Pancreas (tissue), 10 donors: ENCODE results near the gene SMARCE1. TPM values are rescaled to one million over a fixed set of nuclear protein-coding genes. Genes with fewer than 3 reads are reported as not detected.

Source experiments
- ATAC-seq, 4 donors: fragments of 200-7000 bp; cut with Tn5 transposase; one replicate each; pipeline versions ENCODE4 v1.8.0 to v1.9.1; 2020; ENCODE audit warnings: mild to moderate bottlenecking in 4 of 4, moderate library complexity in 4 of 4
- DNase-seq, 6 donors: peaks; one replicate each; pipeline ENCODE4 v3.0.0-alpha.2; 2020
- FAIRE-seq: peaks from 2 replicates; lab custom pipeline; 2012; peaks lifted over from hg19 to GRCh38; lab: Jason Lieb, UNC
- H3K27ac ChIP-seq, 4 donors: fragments of 200-600 bp; sonication (generic); 1 replicate in 3 of 4; 2 replicates in 1 of 4; pipeline versions ENCODE4 v1.5.0 to v1.8.0; 2020
- H3K27me3 ChIP-seq, 4 donors: fragments of 200-600 bp; one replicate each; pipeline ENCODE4 v1.8.0; 2021
- H3K36me3 ChIP-seq, 3 donors: fragments of 200-600 bp; sonication (generic) in 1 of 3; one replicate each; pipeline versions ENCODE4 v1.5.0 to v1.8.0; 2020 to 2021
- H3K4me1 ChIP-seq, 3 donors: fragments of 200-600 bp; one replicate each; pipeline ENCODE4 v1.8.0; 2021
- H3K4me3 ChIP-seq, 4 donors: fragments of 200-600 bp; sonication (generic) in 2 of 4; one replicate each; pipeline versions ENCODE4 v1.5.0 to v1.8.0; 2020 to 2021
- H3K9me3 ChIP-seq, 4 donors: fragments of 200-600 bp; one replicate each; pipeline ENCODE4 v1.8.0; 2021
- CTCF ChIP-seq, 4 donors: fragments of 200-600 bp; sonication (generic) in 3 of 4; IDR thresholded peaks; one replicate each; pipeline versions ENCODE4 v1.5.0 to v1.8.0; 2021; ENCODE audit warnings: antibody characterized with exemption in 4 of 4
- WGBS, 2 donors: extraction: QIAGEN DNeasy Blood & Tissue Kit; methylation state at CpG; one replicate each; pipeline ENCODE4 v1.1.7; 2013; 5-methylcytosine and 5-hydroxymethylcytosine counted together
- intact Hi-C, 3 donors: fragments of 100-400 bp; cut with DNase I; formaldehyde crosslinking; loops; one replicate each; pipeline versions ENCODE4 v1.11.1 to v1.14.2; 2022
- polyA plus RNA-seq, 2 donors: library from polyadenylated mRNA; stranded (reverse); fragments of 200-250 nt; gene quantifications; one replicate each; pipeline ENCODE4 v1.2.3, GENCODE V29; 2013
- total RNA-seq, 6 donors: library from RNA; stranded (reverse); fragmentation: NEBNext Ultra II Directional in 4 of 6; extraction: Animal tissue kit (Norgen Biotek cat#: 25700) in 4 of 6; gene quantifications; one replicate each; pipeline versions ENCODE4 v1.2.1 to v1.2.4, GENCODE V29; 2021 to 2023
- donor health status: healthy with polysubstance abuse.
- donor health status: DM: no; HTN: no; CAD: no; lungs with moderate emphysema.
- donor health status: DM: no; HTN: no; CAD: no.
- donor health status: control.
- donor health status: control.
- donor health status: Bipolar disorder and iron deficiency.
- donor health status: DM: yes; HTN: yes; CAD: no.
- donor health status: DM: no; HTN: no; CAD: no.
- donor health status: DM: no; HTN: no; CAD: no.
- donor health status: DM: yes; HTN: yes; CAD: no.

Gene SMARCE1
- total and polyA plus RNA-seq, 8 donors = 21.7 to 55.8 (median 35.4) TPM

- H3K27ac ChIP-seq = peak overlapping the region in 1 of 4 donors; percentile 12
- FAIRE-seq = no peak
- no peak for ATAC-seq
- H3K27me3 ChIP-seq = peaks cover 0 to 2% (median 0%) of the 10 kb centered on the region in 4 donors
- H3K9me3 ChIP-seq = no peaks in the 10 kb centered on the region
- no peak overlapping the region for H3K4me3 ChIP-seq
- no peaks in the 10 kb centered on the region for H3K36me3 ChIP-seq
- no peak for TF ChIP-seq CTCF (IDR thresholded peaks at IDR 0.05)
- DNase-seq = no peak
- intact Hi-C loops = no loop called here
- 54 to 60% methylated on average over 9 of the region's 9 CpGs for WGBS, 2 donors
- H3K4me1 ChIP-seq = peaks cover 0 to 6% (median 3%) of the 10 kb centered on the region in 3 donors
Measured at GRCh38 chr17:40694584-40694983, 47.0 kb upstream of the SMARCE1 start.

GRCh38 chr17:40687106-40687505 is 39.5 kb upstream of the SMARCE1 start:
- Histone ChIP-seq H3K36me3 (no peaks in the 10 kb centered on the region), H3K9me3 (no peaks in the 10 kb centered on the region), H3K4me3 (peak overlapping the region in 2 of 4 donors; percentile 2 to 15), H3K27ac (peak overlapping the region in 3 of 4 donors; percentile 35 to 62 (median 60)), H3K27me3 (no peaks in the 10 kb centered on the region), H3K4me1 (no peaks in the 10 kb centered on the region)
- WGBS, 2 donors = 55 to 64% methylated on average over 5 of the region's 5 CpGs
- FAIRE-seq (no peak), ATAC-seq (peak; percentile 61 to 80 (median 74)), DNase-seq (peak in 1 of 6 donors; percentile 27)
- intact Hi-C loops = no loop called here
- TF ChIP-seq CTCF (IDR thresholded peaks at IDR 0.05) = no peak

DNA sequence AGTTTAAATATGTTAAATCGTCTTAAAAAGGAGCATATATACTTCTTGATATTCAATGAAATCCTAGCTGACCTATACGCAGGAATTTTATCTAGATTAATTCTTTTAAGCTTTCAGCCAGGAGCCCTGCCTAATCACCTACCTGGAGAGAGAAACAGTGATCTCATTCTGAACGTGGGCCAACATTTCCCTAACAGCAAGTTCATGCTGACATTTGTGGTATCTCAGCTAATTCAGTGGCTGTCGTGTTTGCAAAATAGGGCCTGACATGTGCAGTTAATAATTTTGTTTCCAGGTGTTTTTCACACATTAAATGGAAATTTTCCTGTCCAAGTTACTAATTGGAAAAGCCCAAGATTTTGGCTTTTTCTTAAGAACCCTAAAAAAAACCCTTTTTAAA is 38.6 kb upstream of the SMARCE1 start:
- ATAC-seq (peak; percentile 83 to 92 (median 90)), DNase-seq (peak in 3 of 6 donors; percentile 34 to 48 (median 46)), FAIRE-seq (no peak)
- no peaks in the 10 kb centered on the region for H3K27me3 ChIP-seq
- H3K27ac ChIP-seq = peak overlapping the region in 3 of 4 donors; percentile 16 to 62 (median 60)
- WGBS, 2 donors = 19 to 24% methylated on average over 4 of the region's 4 CpGs
- intact Hi-C loops = no loop called here
- no peaks in the 10 kb centered on the region for H3K4me1 ChIP-seq
- H3K4me3 ChIP-seq = no peak overlapping the region
- no peak for TF ChIP-seq CTCF (IDR thresholded peaks at IDR 0.05)
- no peaks in the 10 kb centered on the region for H3K36me3 ChIP-seq
- no peaks in the 10 kb centered on the region for H3K9me3 ChIP-seq

GRCh38 chr17:40680998-40681397 is 33.4 kb upstream of the SMARCE1 start:
- FAIRE-seq = no peak
- TF ChIP-seq CTCF (IDR thresholded peaks at IDR 0.05) = no peak
- Histone ChIP-seq H3K36me3 (no peaks in the 10 kb centered on the region), H3K27me3 (no peaks in the 10 kb centered on the region), H3K27ac (no peak overlapping the region), H3K4me3 (no peak overlapping the region), H3K9me3 (no peaks in the 10 kb centered on the region), H3K4me1 (no peaks in the 10 kb centered on the region)
- intact Hi-C loops = no loop called here
- no peak for DNase-seq
- no peak for ATAC-seq

- intact Hi-C loops = no loop called here
- no peaks in the 10 kb centered on the region for H3K36me3 ChIP-seq
- no peak for DNase-seq
- WGBS, 2 donors = 61 to 71% methylated on average over 2 of the region's 2 CpGs
- TF ChIP-seq CTCF (IDR thresholded peaks at IDR 0.05) = no peak
- no peak overlapping the region for H3K27ac ChIP-seq
- no peak for FAIRE-seq
- H3K4me3 ChIP-seq = no peak overlapping the region
- no peaks in the 10 kb centered on the region for H3K9me3 ChIP-seq
- ATAC-seq = no peak
- no peaks in the 10 kb centered on the region for H3K4me1 ChIP-seq
- H3K27me3 ChIP-seq = no peaks in the 10 kb centered on the region
Measured at GRCh38 chr17:40679523-40679907, 31.9 kb upstream of the SMARCE1 start.
